ENCODE data around the gene VWA7.

Gene VWA7

GRCh38 chr6:31781244-31782125 is 4.4 kb upstream of the VWA7 start:
- in situ Hi-C loops (cut with HindIII; ENCODE audit: low pct_ligation_motif_present, low pct_unique_long_range_greater_than_20kb, low sequenced_read_pairs): no loop called here
- DNase-seq: no peak

- in situ Hi-C loops (cut with HindIII; ENCODE audit: low pct_ligation_motif_present, low pct_unique_long_range_greater_than_20kb, low sequenced_read_pairs): no loop called here
- DNase-seq: no peak
Observed at GRCh38 chr6:31780507-31781243, 3.5 kb upstream of the VWA7 start.

- no peak for DNase-seq
- in situ Hi-C loops (cut with HindIII; ENCODE audit: low pct_ligation_motif_present, low pct_unique_long_range_greater_than_20kb, low sequenced_read_pairs): no loop called here
Observed at GRCh38 chr6:31779908-31780307, 2.8 kb upstream of the VWA7 start.

GRCh38 chr6:31778999-31779885 is 2.1 kb upstream of the VWA7 start:
- in situ Hi-C loops (cut with HindIII; ENCODE audit: low pct_ligation_motif_present, low pct_unique_long_range_greater_than_20kb, low sequenced_read_pairs): no loop called here
- DNase-seq: no peak

GRCh38 chr6:31778193-31778592 is 1.1 kb upstream of the VWA7 start:
- in situ Hi-C loops (cut with HindIII; ENCODE audit: low pct_ligation_motif_present, low pct_unique_long_range_greater_than_20kb, low sequenced_read_pairs): no loop called here

GRCh38 chr6:31777667-31778050 is 531 bp upstream of the VWA7 start:
- no peak for DNase-seq
- in situ Hi-C loops (cut with HindIII; ENCODE audit: low pct_ligation_motif_present, low pct_unique_long_range_greater_than_20kb, low sequenced_read_pairs): no loop called here

More at GRCh38 chr6:31778193-31778592, 1.1 kb upstream of the VWA7 start:
- DNase-seq: no peak

GRCh38 chr6:31776485-31776988 is 591 bp downstream of the VWA7 start:
- in situ Hi-C loops (cut with HindIII; ENCODE audit: low pct_ligation_motif_present, low pct_unique_long_range_greater_than_20kb, low sequenced_read_pairs): no loop called here
- no peak for DNase-seq

- no peak for DNase-seq
- in situ Hi-C loops (cut with HindIII; ENCODE audit: low pct_ligation_motif_present, low pct_unique_long_range_greater_than_20kb, low sequenced_read_pairs): no loop called here
Observed at GRCh38 chr6:31775633-31776484, 1.3 kb downstream of the VWA7 start.

- DNase-seq: no peak
- in situ Hi-C loops (cut with HindIII; ENCODE audit: low pct_ligation_motif_present, low pct_unique_long_range_greater_than_20kb, low sequenced_read_pairs): no loop called here
Observed at GRCh38 chr6:31775184-31775583, 1.9 kb downstream of the VWA7 start.

GRCh38 chr6:31771992-31772358 is 5.2 kb downstream of the VWA7 start:
- DNase-seq: no peak
- in situ Hi-C loops (cut with HindIII; ENCODE audit: low pct_ligation_motif_present, low pct_unique_long_range_greater_than_20kb, low sequenced_read_pairs): no loop called here

GRCh38 chr6:31770860-31771259 is 6.3 kb downstream of the VWA7 start:
- no peak for DNase-seq
- in situ Hi-C loops (cut with HindIII; ENCODE audit: low pct_ligation_motif_present, low pct_unique_long_range_greater_than_20kb, low sequenced_read_pairs): no loop called here

GRCh38 chr6:31769684-31770371 is 7.3 kb downstream of the VWA7 start:
- in situ Hi-C loops (cut with HindIII; ENCODE audit: low pct_ligation_motif_present, low pct_unique_long_range_greater_than_20kb, low sequenced_read_pairs): no loop called here
- DNase-seq: peak; percentile 65

- in situ Hi-C loops (cut with HindIII; ENCODE audit: low pct_ligation_motif_present, low pct_unique_long_range_greater_than_20kb, low sequenced_read_pairs): no loop called here
Observed at GRCh38 chr6:31768363-31769257, 8.5 kb downstream of the VWA7 start.

GRCh38 chr6:31767096-31767645 is 10.0 kb downstream of the VWA7 start:
- DNase-seq: no peak

More at GRCh38 chr6:31768363-31769257, 8.5 kb downstream of the VWA7 start:
- DNase-seq: no peak

GRCh38 chr6:31765910-31766794 is 11.0 kb downstream of the VWA7 start:
- in situ Hi-C loops (cut with HindIII; ENCODE audit: low pct_ligation_motif_present, low pct_unique_long_range_greater_than_20kb, low sequenced_read_pairs): no loop called here
- DNase-seq: no peak

More at GRCh38 chr6:31767096-31767645, 10.0 kb downstream of the VWA7 start:
- in situ Hi-C loops (cut with HindIII; ENCODE audit: low pct_ligation_motif_present, low pct_unique_long_range_greater_than_20kb, low sequenced_read_pairs): no loop called here
